OCI-LY7 (cell line): Measurements from ENCODE around the gene NAV2.

ENCODE experiments used
- EZH2phosphoT487 ChIP-seq: fragments of 200-600 bp; sonication (generic); IDR thresholded peaks from 2 replicates; pipeline ENCODE4 v1.6.1; 2018; ENCODE audit warnings: low read depth, borderline replicate concordance, mild to moderate bottlenecking, mixed run types, antibody characterized with exemption, low read length, moderate library complexity, mixed read lengths
- TF ChIP-seq, protein P1 (sequence below): fragments of 200-600 bp; sonication (generic); conservative IDR thresholded peaks from 2 replicates; pipeline ENCODE4 v1.5.1; 2014; ENCODE audit warnings: mild to moderate bottlenecking, antibody characterized with exemption, low read length, moderate library complexity, mixed read lengths

GRCh38 chr11:19734171-19734570 lies 21.5 kb downstream of the NAV2 start:
- TF ChIP-seq, protein P1, sequence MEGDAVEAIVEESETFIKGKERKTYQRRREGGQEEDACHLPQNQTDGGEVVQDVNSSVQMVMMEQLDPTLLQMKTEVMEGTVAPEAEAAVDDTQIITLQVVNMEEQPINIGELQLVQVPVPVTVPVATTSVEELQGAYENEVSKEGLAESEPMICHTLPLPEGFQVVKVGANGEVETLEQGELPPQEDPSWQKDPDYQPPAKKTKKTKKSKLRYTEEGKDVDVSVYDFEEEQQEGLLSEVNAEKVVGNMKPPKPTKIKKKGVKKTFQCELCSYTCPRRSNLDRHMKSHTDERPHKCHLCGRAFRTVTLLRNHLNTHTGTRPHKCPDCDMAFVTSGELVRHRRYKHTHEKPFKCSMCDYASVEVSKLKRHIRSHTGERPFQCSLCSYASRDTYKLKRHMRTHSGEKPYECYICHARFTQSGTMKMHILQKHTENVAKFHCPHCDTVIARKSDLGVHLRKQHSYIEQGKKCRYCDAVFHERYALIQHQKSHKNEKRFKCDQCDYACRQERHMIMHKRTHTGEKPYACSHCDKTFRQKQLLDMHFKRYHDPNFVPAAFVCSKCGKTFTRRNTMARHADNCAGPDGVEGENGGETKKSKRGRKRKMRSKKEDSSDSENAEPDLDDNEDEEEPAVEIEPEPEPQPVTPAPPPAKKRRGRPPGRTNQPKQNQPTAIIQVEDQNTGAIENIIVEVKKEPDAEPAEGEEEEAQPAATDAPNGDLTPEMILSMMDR: no peak
- no peak for TF ChIP-seq EZH2phosphoT487
